Posterior cingulate gyrus (tissue), 11 donors: ENCODE results near the gene RUNX1.
"Not testable (repeated sequence)": the region's sequence is repeated elsewhere in the genome, so short reads cannot be mapped to it uniquely, and the experiment has no call there.

Experiments
- DNase-seq, 10 donors: peaks; one replicate each; pipeline versions ENCODE4 v3.0.0 to v3.0.0-alpha.2; 2020 to 2021; ENCODE audit warnings: mixed read lengths in 3 of 10
- intact Hi-C: fragments of 100-400 bp; cut with DNase I; formaldehyde crosslinking; loops from one replicate; pipeline ENCODE4 v1.15.1; 2023

The RUNX1 gene

DNA sequence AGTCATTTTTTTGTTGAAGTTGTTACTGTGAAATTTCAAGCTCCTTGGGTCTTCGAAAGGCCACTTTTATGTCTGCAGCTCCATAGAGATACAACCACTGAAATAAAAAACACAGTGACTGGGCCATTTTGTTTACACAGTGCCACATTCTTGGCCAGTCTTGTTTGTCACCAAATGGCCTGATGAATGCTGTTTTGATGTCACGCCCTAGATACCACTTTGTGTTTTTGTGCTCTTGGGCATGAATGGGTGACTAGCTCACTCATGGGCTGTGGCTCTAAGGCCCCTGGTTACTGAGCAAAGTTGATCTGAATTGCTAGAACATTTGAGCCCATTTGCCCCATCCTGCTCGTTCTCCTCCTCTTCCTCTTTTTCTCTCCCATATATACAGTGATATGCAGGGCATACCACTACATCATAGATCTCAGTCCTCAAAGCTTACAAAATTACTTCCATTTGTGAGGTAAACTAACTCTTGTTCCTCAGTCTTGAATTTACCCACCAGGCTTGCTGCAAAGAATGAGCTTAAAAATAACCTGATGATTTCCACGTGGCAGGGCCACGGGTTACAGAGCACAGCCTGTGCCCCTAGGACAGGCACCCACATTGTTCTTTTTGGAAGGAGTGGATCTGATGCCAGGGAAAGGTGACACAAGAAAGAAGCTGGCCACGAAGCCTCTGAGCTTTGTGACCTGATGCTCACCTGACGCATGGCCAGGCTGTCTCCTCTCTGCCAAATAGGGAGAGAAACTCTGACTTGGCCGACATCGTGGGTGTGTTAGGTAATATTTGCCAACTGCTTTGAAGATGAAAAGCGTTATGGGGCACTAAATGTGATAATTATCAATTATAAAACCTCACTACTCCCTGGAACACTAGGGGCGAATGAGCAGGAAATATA lies 92.4 kb downstream of the RUNX1 start:
- DNase-seq: no peak
- intact Hi-C loops: no loop called here

DNA sequence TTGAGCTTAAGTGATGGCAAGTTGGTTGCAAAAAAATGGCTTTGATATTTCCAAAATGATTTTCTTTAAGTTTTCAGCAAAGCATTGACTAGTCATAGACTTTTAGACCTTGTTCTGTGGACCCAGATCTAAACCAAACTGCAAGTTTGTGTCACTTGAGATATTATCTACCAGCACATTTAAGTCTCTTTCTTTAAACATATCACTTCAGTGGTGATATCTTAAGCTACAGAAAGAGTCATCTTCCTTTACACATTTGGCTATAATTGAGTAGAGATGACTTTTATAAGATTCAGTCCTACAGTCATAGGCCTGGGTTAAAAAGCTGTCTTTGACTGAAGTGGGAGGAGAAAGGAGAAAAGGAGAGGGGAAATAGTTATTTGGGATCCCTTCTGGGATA lies 95.2 kb downstream of the RUNX1 start:
- no peak for DNase-seq
- intact Hi-C loops: no loop called here

DNA sequence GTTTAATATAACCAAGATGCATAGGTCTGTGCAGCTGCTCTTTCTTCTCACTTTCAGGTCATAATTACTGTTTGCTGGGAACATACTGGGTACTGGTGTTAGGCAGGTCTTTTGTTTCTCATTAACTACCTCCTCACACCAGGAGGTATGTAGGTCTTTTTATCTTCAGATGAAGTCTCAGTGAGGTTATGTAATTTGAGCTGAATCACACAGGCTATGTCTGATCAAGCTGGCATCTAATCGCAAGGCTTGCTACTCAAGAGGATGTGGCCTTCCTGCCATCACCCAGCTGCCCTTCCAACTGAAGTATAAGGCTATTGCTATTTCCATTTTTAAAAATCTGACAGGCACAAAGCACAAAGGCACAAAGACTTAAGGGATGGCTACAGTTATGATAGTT lies 96.4 kb downstream of the RUNX1 start:
- intact Hi-C loops: no loop called here
- DNase-seq: no peak

DNA sequence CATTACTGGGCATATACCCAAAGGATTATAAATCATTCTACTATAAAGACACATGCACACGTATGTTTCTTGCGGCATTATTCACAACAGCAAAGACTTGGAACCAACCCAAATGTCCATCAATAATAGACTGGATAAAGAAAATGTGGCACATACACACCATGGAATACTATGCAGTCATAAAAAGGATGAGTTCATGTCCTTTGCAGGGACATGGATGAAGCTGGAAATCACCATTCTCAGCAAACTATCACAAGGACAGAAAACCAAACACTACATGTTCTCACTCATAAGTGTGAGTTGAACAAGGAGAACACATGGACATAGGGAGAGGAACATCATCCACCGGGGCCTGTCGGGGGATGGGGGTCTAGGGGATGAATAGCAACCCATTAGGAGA lies 97.2 kb downstream of the RUNX1 start:
- intact Hi-C loops, DNase-seq: not testable (repeated sequence)

DNA sequence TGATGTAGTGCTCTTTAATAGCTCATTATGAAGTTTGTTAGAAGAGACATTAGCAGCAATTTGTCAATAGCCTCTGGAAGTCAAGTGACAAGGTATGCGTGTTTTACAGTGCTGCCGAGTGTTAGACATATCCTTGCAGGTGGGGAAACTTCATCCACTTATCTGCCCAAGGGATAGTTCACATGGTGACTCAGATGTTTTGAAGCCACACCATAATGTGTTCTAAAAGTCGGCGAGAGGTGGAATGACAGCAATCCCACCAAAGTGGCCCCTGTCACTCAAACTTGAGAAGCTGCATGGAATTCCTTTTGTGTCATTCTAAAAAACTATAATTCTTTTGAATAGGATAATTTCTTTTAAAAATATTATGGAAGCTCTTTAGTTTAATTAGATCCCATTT lies 98.1 kb downstream of the RUNX1 start:
- intact Hi-C loops: no loop called here
- DNase-seq: no peak

DNA sequence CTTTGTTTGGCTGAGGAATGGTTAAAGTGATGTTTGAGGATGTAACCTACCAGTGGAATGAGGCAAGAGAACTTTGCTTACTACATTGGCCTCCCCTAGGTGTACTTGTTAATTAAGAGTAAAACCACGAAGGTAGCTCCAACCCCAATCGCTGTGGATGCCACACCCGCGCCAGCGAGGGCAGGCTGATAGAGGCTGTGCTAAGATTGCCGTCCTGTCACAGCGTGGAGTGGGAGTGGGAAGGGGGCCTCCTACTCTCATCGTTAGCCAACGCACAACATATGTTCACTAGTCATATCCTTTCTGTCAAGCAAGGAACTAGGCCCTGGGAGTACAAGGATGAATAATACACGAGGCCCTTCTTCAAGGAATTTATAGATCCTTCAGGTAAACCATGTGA lies 99.6 kb downstream of the RUNX1 start:
- intact Hi-C loops: no loop called here
- DNase-seq: no peak

DNA sequence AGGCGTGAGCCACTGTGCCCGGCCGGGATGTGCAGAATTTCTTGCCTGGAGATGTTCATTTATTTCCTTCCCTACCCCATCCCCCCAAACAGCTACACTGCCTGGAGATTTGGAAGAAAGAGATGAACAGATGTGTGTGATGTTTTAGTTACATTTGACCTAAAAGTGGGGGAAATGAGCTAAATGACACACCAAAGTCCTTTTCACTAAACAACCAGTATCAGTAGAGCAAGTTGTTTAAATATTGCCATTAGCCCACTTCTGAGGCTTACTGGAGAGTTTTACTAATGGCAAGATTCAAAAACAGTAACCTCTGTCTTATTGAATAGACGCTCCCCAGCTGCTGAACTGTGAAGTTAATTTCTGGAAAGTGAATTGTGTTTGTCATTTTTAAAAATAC lies 100.1 kb downstream of the RUNX1 start:
- intact Hi-C loops: no loop called here
- DNase-seq: no peak

DNA sequence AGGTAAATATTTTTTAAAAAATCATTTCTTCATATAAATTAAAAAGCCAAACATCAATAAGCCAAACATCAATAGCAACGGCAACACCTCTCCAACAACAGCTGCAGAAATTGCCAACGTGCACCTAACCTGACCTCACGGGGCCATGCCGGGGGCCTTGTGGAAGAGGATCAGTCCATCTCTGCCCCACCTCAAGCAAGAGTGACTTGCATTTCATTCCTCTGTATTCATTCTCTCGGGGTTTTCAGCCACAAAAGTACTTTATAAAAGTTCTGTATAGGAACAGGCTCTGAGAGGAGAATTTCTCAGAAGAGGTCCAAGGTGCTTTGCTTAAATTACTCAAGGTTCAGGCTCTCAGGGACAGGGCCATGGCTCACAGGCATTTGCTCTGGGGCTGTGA lies 100.9 kb downstream of the RUNX1 start:
- intact Hi-C loops: no loop called here
- DNase-seq: no peak

DNA sequence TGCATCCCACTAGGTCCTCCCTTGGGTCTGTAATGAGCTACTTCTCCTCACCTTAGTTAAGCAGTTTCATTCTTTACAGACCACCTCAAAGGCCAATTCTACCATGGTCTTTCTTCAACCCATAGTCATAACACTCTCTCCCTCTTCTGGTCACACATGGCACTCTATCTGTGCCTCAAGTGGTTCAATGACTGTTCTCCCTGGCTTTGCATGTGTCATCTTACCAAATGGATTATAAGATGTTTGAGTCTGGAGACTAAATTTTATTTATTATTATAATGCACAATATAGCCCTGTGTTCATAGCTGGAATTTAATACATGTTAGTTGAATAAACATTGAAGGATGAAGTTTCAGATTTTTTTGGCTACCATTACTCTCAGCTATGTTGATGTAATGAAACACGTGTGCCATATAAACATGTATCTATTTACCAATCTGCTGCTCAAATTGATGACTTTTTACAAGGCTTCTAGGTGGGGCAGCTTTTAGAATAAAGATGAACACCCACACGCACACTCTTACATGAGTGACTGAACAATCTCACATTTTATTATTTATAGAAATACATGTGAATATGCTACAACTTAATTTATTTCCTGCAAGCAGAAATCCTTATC lies 102.1 kb downstream of the RUNX1 start:
- intact Hi-C loops: no loop called here

DNA sequence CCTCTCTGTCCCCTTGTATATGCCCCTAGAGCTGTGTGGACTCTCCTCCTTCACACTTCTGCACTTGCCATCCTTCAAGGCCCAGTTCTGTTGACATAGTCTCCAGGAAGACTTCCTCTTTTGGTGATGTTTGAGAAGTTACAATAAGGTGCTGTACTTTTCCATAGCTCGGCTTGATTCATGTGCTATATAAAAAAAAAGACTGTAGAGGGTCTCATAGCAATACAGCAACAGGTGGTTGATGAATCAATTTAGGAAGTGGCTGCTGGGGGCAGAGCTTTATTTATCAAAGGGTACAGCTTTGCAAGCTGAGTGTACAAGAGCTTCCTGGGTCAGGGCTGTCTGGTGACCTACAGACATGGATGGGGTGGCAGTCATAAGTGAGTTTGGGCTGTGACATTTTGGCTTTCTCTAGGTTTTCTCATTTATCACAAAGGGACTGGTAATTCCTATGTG lies 102.7 kb downstream of the RUNX1 start:
- DNase-seq: no peak
- intact Hi-C loops: no loop called here

More for the DNA sequence above, 102.1 kb downstream of the RUNX1 start:
- no peak for DNase-seq

DNA sequence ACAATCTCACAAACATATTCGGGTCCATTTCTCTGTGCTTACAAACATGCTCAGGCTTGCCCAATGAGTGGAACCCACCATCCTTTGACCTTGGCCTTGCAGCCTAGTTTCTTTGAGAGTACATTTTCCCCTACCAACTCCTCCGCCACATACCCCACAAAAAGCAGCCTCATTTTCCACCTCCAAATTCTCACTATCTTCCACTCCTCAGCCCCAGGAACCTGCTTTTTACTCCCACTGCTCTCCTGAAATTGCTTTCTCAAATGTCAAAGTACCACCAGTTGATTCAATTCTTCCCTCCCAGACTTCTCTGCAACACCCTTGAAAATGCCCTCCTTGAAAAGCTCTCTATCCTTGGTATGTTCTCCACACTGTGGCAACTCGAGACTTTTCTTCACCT lies 103.8 kb downstream of the RUNX1 start:
- intact Hi-C loops: no loop called here
- no peak for DNase-seq

DNA sequence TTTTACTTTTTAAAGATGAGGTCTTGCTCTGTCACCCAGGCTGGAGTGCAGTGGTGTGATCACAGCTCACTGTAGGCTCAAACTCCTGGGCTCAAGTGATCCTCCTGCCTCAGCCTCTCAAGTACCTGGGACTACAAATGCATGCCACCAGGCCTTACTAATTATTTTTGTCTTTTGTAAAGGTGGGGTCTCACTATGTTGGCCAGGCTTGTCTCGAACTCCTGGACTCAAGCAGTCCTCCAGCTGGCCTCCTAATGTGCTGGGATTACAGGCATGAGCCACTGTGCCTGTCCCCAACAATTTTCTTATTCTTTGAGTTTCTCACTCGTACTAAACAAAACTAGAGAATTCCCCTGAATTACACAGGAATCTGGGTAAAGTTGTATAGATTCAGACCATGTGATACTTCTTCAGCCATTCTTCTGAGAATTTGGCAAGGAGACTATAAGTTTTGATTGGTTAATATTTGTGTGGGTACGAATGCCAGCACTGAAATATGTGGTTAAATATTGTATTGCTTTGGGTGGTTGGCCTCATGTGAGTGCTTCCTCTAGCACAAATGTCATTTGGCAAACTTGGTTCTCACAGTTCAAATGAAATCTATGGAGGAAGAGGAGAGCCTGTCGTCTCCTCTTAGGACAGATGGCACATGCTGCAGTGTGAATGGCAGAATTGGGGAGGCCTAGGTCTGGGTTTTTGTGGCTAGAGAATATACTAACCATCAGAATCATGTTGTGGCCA lies 104.9 kb downstream of the RUNX1 start:
- intact Hi-C loops: no loop called here
- no peak for DNase-seq

DNA sequence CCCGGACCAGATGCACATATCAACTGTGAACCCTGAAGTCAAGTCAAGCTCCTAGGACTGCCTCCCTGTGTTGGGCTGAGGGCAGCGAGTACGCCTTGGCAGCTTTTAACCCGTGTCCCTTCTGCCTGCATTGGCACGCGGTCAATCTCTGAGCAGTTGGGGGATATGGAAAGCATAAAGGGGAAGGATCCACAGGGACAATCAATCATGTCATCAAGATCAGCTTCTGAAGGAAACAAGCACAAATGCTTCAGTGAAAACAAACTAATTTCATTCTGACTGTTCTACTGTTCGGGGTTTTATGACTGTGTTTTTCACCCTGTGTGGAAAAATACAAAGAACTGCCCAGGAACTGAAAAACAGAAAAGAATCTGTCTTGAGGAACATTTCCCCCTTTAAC lies 106.2 kb downstream of the RUNX1 start:
- DNase-seq: no peak

DNA sequence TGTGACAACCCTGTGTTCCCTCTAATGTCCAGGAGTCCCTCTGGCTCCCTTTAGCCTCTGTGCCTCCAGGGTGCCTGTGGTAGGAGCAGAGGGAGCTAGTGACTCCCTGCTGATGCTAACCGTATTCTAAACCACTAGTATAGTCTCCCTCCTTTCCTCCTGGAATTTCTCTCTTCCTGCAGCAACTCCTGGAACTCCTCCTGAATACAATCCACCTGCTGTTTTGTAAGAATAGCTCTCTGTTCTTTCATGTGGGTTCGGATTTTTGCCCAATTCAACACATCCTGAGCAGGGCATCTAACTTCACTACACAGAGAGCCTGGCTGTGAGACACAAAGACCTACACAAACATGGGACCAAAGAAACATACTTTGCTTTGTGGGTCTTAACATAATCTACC lies 107.9 kb downstream of the RUNX1 start:
- intact Hi-C loops: no loop called here
- DNase-seq: no peak

More for the DNA sequence above, 106.2 kb downstream of the RUNX1 start:
- intact Hi-C loops: no loop called here

DNA sequence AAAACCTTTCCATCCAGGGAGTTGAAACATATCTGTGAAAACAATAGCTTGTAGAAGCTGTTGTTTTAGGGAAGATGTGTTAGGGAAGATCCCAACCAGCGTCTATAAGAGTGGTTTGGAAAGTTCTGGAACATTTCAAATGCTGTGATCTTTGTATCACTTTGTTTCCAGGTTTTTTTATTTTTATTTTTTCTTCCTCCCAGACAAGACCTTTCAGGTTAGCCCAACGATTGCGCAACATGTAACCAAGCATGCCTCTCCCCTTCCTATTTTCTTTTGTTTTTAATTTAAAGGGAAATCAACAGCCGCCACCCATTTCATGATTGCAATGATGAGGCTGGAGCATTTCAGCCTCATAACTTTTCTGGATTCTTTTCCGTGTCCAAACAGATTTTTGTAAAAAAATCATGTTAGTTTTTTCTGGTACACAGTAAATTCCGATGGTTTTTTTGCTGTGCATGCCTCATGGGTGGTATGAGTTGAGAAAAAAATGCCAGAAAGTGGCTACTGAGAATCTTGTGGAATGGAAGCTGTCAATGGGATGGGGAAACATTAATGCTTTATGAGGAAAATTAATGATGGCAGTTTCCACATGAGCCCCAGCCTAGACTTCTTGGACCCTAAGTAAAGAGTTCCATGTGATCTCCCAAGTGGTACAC lies 109.3 kb downstream of the RUNX1 start:
- intact Hi-C loops: no loop called here
- DNase-seq: no peak

DNA sequence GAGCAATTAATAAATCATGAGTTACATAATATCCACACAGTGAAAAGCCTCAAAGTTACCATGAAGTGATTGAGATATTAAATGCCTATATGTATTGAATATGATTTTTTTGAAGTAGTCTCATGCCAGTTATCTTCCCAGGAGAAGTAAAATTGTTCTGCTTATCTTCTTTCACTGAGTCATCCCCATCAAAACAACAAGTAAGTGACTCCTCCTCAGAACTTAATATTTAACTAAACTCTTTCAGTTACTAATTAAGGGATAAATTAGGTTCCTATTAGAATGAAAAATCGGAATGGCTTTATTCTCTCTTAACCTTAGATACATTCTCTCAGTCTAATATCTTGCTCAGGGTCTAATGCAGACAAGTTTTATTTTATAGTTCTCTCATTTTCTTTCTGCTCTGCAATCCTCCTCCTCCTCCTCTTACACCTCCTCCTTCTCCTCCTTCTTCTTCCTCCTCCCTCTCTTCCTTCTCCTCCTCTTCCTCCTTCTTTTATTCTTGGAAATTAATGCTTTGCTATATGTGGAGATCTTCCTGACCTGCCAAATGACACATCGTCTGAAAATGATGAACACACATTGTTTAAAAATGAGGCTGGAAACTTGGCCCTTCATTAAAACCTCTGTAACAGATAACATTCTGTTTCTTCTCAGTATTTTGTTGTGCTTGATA lies 110.9 kb downstream of the RUNX1 start:
- intact Hi-C loops: no loop called here
- no peak for DNase-seq

DNA sequence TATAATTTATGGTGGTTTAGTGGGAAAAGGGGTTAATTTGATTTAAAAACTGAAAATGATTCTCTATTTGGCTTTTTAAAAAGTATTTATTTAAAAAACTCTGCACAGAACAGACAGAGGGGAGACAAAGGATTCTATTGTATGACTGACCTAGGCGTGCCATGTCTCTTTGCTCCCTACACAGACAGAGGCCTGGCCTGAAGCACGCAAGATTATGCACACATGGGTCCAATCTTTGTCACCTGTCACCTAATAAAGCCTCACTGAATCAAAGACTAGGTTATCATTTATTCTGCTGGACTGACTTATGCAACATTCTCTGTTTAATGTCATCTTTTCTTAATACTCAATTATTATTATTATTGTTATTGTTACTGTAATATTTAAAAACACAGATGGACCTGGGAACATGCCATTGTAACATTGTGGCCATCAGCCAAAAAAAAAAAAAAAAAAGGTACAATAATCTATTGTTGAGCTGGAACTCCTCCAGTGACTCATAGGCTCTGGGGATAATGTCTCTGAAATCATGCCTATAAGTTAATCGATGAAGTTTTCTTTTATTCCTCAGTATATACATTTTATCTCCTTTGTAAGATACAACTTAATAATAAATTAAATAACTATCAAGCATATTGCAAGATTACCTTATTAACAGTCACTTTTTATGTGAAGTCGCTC lies 112.1 kb downstream of the RUNX1 start:
- no peak for DNase-seq
- intact Hi-C loops: no loop called here

DNA sequence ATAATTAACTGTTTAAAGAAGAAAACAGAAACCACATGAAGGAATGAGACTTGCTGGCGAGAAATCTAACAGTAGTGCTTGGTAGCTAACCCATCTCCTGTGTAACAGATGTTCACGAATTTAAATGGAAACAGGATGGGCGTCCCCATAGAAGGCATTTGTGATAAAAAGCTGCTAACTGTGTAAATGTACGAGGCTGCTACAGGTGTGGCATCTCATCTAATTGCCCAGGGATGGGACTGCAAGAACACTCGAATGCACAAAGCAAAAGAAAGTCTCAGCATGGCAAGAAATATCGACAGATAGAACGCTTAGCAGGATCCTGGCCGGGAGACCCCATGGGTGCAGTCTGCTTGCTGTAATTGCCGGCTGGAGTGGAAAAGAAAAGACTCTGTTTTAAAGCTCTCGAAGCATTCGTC lies 112.7 kb downstream of the RUNX1 start:
- no peak for DNase-seq
- intact Hi-C loops: no loop called here

DNA sequence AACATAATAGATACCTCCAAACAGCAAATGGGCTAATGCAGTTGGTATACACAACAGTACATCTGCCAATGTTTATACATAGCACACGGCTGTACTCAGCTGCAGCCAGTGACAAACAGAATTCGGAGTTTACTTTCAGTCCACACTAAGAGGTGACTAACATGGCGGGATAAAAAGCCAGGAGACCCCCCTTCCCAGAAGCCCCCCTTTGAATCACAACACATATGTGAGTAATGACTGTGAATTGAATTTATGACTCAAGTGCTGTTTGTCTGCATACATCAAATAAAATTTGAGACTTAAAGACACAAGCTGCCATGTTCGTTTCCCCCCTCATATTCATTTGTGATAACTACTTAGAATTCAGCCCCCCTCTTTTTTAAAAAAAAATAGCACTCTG lies 113.2 kb downstream of the RUNX1 start:
- DNase-seq: no peak
- intact Hi-C loops: no loop called here

DNA sequence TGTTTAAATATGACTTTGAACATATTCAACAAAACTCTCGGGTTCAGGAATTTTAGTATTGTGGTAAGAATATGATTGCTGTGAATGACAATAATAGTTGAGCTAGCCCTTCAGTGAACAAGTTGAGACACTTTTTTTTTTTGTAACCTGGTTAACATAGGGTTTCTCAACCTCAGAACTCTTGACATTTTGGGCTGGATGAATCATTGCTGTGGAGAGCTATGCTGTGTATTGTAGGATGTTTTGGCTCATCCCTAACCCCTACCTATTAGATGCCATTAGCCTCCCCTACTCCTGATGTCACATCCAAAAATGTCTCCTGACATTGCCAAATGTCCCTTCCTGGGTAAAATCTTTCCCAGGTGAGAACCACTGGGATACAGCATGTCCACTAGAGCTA lies 113.7 kb downstream of the RUNX1 start:
- intact Hi-C loops: no loop called here
- no peak for DNase-seq
